Stimulated activated CD8-positive, alpha-beta memory T cell treated with anti-CD3 and anti-CD28 coated beads, Interleukin-4, amount 100 ng/mL, for 1 hour (primary cell): ENCODE results near the gene ACTR5.
"Not testable (repeated sequence)": the region's sequence is repeated elsewhere in the genome, so short reads cannot be mapped to it uniquely, and the experiment has no call there.

ENCODE experiments used
- DNase-seq, 2 donors: peaks; one replicate each; pipeline ENCODE4 v3.0.0-alpha.2; 2020; ENCODE audit warnings: low read depth in 2 of 2, low spot score in 1 of 2

The ACTR5 gene

DNA sequence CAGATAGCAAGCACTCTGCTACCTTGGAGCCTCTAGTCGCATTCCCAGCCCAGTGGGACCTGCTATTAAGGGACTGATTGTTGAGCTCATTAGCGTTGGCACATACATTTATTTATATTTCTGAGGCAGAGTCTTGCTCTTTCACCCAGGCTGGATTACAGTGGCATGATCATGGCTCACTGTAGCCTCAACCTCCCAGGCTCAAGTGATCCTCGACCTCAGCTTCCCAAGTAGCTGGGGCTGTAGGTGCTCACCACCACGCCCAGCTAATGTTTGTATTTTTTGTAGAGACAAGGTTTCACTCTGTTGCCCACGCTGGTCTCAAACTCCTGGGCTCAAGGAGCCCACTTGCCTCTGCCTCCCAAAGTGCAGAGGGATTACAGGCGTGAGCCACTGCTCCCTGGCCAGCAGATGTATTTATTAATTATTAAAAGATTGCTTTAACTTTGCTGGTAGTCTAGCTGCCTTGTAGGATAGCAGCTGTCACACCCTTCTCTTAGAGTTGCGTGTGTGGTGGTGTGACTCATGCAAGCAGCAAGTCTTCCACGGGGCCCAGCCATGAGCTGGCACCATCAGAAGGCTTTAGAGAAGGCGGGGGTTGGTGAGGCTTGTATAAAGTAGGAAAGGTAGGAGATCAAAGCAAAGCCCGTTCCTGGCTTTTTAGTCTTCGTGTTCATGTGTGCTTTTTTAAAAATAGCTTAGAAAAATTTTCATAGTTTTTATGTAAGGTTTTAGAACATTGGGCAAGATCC, 16.5 kb downstream of the ACTR5 start:
- no peak for DNase-seq

DNA sequence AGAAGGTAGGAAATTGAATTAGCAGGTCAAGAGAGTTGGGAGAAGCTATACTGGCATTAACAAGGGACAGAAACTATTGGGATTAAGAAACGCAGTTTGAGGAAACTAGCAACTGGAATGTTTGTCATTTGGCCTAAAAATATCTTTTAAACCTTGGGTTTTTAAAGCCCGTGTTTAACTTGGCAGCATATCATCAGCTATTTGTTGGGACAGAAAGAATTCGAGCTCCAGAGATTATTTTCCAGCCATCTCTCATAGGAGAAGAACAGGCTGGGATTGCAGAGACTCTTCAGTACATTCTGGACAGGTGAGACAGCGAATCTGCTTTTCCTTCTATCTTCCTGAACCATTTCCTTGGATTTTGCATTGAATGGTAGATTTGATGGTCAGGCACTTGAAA, 17.8 kb downstream of the ACTR5 start:
- DNase-seq: no peak

DNA sequence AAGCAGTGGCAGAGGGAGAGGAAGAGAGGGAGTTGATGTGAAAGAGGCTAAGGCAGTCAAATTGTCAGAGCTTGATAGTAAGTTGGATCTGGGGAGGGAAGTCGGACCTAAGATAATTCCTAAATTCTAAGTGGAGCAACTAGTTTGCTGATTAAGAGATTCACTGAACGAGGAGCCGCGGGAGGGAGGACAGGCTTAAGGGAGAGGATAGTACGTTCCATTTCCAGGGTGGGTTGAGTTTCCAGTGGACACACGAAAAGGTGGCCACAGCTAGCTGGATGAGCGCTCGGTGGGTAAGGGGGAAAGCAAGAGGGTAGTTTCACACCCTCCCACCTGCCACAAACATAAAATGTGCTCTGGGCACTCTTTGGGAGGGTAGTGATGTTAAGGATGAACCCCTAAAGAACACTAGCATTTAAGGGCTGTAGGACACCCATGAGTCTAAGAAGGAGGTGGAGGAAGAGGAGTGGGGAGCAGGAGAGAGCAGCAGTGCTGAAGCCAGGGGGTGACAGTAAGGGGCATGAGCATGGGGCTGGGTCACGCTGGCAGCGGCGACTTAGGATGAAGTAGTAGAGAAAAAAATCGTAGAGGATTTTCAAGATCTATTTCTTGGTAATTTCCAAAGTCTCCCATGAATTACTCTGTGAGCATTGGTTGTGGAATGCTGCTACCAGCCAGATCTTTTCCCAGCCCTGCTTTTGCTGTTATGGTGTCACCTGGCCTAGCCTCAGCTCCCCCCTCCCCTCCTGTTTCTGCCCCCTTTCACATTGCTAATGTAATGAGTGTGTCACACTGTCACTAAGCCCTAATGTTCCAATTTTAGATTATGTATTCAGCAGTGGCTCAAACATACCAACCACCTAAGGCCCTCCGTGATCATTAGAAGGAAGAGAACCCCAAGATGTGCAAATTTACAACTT, 21.4 kb downstream of the ACTR5 start:
- DNase-seq: no peak

DNA sequence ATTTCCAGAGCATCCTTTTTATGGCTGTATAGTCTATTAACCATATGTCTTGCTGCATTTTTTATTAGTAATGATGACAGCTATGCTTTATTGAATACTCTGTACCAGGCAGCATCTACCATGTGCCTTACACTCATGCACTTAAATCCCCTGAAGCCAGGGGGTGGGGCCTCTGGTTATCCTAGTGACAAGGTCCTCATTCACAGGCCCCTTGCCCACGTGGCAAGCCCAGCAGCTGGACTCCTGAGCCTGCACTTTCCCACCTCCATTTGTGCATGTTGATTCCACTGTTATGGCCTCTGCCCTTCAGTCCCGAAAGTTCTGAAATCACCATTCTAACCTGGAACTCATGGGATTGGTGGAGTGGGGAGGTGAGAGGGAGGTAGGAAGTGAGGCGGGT, 22.3 kb downstream of the ACTR5 start:
- DNase-seq: no peak

DNA sequence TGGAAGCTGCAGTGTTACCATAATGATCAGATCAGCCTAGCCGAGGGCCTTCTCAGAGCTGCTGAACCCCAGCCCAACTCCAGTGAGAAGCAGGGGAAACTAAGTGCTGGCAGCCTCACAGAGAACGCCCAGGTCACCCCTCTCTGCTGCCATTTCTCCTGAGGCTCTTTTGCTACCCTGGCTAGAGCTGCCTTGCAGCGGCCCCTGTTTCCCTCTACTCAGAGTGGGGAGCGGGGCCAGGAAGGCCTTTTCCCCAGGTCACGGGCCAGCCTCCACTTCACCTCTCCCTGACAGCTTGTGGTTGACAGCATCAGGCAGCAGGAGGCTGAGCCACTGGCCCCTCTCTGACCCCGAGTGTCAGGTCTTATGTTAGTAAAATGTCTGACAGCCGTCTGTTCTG, 22.7 kb downstream of the ACTR5 start:
- no peak for DNase-seq

DNA sequence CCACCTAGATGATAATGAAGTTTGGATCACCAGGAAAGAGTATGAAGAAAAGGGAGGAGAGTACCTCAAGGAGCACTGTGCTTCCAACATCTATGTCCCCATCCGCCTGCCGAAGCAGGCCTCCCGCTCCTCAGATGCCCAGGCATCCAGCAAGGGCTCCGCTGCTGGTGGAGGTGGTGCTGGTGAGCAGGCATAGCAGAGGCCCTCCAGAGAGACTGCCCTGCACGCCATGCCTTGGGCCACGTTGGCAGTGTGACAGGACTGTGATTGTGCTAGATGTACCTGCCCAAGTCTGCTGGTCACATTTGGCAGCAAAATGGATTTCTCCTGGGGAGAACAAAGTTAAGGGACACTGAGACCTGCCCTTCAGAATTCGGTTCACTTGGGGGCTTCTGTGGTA, 23.4 kb downstream of the ACTR5 start:
- DNase-seq: no peak

DNA sequence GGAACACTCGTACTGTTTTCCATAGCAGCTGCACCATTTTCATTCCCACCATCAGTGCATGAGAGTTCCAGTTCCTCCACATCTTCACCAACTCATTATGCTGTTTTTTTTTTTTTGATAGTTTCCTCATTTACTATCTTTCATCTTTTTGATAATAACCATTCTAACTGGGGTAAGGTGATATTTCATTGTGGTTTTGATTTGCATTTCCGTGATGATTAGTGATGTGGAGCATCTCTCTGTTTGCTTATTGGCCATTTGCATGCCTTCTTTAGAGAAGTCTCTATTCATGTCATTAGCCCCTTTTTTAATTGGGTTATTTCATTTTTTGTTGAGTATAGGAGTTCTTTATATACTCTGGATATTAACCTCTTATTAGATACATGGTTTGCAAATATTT, 25.9 kb downstream of the ACTR5 start:
- no peak for DNase-seq

DNA sequence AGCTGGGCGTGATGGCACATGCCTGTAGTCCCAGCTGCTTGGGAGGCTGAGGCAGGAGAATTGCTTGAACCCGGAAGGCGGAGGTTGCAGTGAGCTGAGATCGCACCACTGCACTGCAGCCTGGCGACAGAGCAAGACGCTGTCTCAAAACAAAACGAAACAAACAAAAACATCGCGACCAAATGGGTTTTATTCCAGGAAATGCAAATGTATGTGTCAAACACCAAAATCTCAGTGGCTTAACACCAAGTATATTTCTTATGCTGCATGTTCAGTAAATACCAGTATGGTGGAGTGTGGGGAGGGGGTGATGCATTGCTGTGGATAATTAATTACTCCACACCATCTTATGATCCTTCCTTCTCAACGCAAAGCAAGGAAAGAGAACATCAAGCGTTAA, 28.1 kb downstream of the ACTR5 start:
- DNase-seq: no peak

DNA sequence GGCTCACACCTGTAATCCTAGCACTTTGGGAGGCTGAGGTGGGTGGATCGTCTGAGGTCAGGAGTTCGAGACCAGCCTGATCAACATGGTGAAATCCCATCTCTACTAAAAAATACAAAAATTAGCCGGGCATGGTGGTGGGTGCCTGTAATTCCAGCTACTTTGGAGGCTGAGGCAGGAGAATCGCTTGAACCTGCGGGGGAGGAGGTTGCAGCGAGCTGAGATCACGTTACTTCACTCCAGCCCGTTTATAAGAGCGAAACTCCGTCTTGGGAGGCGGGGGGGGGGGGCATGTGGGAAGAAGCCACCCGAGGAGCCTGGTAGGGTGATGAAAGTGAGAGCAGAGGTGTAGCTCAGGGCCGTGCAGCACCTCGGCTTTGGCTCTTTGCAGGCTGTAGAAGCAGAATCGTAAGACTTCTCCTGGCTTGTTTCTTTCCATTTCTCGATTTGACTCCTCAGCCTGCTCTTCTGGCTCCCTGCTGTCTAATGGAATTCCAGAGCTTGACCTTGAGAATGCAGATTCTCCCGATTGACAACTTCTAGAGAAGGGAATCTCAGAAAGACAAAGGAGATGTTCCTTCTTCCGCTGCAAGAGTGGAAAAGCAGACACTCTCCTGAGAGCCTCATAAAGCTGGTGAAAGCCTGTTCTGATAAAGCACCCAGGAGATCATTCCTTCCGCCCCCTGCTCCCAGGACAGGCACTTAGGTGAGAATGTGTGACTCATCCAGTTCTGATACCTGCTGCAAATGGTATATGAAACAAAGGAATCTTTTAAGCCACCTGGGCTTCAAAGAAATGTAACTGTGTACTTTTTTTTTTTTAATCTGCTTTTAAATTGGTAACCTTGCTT, 31.2 kb downstream of the ACTR5 start:
- DNase-seq: no peak

DNA sequence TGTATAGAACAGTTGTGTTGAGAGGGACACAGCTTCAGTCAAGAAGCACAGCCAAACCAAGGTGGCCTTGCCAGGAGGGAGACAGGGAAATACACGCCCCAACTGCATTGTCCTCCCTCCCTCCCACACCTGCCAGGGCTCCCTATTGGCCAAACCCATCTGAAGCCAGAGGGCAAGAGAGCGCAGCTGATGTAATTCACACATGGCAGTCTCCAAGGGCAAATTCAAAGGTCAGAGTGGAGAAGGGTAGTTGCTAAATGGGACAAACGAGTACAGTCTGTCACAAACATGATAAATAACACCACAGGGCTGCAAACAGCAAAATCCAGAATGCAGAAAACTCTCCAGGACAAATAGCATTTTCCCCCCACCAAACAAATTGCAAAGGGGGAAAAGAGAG, 34.0 kb downstream of the ACTR5 start:
- DNase-seq: no peak

DNA sequence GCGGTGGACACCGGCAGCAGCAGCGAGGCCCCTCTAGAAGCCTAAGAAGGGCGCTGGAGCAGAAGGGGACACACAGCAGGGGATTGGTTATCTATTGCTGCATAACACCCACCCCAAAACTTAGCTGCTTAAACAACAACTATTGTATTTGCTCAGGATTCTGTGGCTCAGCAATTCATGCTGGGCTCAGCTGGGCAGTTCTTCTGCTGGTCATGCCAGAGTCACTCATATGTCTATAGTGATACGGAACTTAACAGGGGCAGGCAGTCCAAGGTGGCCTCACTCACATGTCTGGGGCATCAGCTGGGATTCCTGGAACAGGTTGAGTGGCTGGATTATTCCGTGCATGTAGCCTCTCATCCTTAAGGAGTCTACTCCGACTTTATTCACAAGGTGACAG, 39.6 kb downstream of the ACTR5 start:
- no peak for DNase-seq

DNA sequence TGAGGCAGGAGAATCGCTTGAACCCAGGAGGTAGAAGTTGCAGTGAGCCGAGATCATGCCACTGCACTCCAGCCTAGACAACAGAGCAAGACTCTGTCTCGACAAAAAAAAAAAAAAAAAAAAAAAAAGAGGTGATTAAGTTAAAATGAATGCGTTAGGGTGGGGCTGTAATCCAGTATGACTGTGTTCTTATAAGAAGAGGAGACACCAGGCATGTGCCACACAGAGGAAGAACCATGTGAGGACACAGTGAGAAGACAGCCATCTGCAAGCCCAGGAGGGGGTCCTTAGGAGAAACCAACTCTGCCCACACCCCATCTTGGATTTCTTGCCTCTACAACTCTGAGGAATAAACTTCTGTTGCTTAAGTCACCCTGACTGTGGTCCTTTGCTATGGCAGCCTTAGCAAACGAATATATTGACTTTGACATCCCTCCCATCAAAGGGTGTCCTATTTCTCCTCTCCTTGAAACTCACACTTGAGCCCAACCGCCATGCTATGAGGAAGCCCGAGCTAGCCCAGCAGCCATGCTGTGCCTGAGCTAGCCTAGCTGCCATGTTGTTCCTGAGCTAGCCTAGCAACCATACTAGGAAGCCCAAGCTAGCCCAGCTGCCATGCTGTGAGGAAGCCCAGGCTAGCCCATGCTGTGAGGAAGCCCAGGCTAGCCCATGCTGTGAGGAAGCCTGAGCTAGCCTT, 41.4 kb downstream of the ACTR5 start:
- no peak for DNase-seq

DNA sequence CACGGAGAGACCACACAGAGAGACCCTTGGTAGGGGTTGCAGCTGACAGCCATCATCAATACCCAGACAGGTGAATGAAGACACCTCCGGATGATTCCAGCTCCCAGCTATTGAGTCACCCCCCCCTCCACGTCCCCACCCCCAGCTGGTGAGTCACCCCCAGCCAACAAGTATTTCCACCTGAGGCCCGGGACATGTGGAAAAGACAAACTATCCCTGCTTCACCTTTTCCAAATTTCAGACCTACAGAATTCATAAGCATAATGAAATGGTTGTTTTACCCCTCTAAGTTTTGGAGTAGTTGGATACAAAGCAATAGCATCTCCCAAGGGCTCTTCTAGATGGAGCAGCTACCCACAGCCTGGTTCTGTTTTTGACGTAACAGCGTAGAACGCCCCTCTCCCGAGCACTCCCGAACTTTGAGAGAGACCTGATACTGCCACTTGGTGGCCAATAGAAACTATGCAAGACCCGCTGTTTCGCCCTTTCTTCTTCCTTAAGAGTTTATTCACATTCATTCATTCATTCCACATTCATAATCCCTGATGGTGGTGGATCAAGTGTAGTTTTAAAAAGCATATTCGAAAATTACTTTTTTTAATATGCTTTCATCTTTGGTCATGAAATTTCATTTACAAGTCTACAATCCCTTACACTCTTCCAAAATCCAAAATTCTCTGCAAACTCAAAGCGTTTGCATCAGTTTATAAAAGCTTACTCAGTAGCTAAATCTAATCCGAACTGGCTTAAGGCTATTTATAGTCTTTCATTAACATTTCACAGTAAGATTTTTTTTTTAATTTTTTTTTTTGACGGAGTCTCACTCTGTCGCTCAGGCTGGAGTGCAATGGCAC, 42.2 kb downstream of the ACTR5 start:
- peak in 1 of 2 donors; percentile 18 for DNase-seq

DNA sequence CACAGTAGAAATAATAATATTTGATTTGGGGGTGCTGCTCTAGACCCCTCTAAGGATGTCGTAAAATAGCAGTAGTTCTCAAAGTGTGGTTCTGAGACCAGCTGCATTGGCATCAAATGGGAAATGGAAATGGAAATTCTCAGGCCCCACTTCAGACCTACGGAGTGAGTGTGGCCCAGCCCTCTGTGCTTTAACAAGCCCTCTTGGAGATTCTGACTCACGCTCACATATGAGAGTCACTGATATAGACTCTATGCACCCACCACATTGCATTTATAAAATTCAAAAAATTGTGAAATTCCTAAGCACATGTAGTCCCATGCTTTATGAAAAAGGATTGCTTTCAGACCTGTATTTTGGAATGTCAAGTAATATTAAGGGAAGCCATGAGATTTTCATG, 43.0 kb downstream of the ACTR5 start:
- no peak for DNase-seq

DNA sequence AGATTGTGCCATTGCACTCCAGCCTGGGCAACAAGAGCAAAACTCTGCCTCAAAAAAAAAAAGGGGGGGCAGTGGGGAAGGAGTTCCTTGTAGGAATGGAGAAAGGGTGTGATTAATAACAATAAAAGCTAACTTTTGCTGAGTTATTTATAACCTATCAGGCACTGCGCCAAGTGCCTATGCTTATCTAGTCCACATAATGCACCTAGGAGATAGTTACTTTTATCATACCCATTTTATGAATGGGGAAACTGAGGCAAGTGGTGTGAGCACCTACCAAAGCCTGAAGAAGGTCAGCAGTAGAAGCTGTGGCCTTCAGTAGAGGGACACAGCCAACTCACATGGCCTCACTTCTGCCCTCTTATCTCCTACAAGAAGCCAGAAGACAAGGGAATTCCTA, 43.7 kb downstream of the ACTR5 start:
- no peak for DNase-seq

DNA sequence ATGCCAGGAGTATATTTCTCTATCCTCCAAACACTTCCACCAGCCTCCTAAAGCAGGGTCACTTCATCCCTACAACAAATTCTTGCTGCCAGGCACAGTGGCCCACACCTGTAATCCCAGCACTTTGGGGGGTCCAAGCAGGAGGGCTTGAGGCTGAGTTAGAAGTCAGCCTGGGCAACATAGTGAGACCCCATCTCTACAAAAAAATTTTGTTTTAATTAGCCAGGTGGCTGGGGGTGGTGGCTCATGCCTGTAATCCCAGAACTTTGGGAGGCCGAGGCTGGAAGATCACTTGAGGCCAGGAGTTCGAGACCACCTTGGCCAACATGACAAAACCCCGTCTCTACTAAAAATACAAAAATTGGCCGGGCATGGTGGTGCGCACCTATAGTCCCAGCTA, 45.8 kb downstream of the ACTR5 start:
- DNase-seq: not testable (repeated sequence)

DNA sequence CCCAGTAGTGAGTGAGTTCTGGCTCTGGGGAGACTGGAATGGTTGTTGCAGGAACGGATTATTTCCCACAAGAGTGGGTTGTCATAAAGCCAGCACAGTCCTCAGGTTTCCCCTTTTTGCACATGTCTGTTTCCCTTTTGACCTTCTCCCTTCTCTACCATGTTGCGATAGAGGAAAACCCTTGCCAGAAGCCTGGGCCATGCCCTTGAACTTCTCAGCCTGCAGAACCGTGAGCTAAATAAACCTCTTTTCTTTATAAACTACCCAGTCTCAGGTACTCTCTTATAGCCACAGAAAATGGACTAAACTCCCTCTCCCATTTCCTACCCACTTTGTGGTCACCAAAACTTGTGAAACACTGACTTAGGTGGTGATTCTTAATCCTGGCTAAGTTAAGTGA, 50.0 kb downstream of the ACTR5 start:
- no peak for DNase-seq

DNA sequence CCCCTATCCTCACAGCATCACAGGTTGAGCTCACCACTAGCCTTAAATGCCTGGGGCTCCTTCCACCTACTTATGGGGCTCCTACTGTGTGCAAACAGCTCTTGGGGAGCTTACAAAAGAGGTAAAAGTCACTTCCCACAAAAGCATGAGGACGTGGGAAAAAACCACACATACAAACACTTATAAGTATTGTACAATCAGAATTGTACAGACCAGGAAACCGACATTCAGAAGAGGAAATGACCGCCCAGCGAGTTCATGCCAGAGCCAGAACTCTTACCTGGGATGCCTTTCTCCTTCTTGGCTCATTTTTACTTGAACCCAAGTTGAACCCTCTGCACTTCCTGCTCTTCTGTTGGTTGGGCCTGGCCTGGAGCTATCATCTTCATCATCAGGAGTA, 50.9 kb downstream of the ACTR5 start:
- DNase-seq: no peak

DNA sequence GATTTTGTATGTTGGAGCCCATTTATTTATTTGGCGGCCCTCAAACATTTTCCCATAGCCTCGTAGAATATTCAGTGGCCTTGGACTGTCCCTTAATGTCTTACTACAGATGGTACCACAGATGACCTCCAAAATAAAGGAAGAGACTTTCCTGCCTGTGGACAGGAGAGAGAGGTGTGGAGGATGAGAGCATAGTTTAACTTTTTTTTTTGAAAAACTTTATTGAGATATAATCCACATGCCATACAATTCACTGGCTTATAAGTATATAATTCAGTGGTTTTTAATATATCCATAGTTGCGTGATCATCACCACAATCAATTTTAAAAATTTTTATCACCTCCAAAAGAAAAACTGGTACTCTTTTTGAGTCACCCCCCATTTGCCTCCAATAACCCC, 52.6 kb downstream of the ACTR5 start:
- no peak for DNase-seq

DNA sequence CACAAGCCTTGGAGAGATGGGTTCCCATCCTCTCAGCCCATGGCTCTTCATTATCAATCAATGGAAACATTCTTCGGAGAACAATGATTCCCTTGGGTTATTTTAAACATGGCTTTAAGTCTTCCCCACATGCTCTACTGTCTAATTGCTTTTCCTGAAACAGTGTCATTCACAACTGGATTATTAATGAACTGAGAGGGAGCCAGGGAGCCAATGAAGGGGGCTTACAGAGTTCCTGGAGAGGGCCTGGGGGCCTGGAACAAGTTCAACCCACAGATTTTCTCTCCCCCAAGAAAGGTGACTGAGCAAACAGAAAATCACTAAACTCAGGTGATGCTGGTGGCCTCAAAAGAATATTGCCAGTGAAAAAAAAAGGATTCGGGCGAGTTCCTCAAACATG, 56.0 kb downstream of the ACTR5 start:
- DNase-seq: no peak
